IPS-18c (cell line): ENCODE measurements around the gene PTPRZ1.

Experiments used
- H3K4me3 ChIP-seq: 2 replicates; pipeline ENCODE4 v1.7.0; 2013; ENCODE audit warnings: low read depth, mild to moderate bottlenecking, low read length, moderate library complexity; ENCODE audit not compliant: insufficient read depth
- H3K9me3 ChIP-seq: one replicate; pipeline ENCODE4 v1.6.1; 2013; ENCODE audit warnings: mild to moderate bottlenecking, low read length, moderate library complexity; ENCODE audit not compliant: control insufficient read depth, insufficient read depth

PTPRZ1 gene

DNA sequence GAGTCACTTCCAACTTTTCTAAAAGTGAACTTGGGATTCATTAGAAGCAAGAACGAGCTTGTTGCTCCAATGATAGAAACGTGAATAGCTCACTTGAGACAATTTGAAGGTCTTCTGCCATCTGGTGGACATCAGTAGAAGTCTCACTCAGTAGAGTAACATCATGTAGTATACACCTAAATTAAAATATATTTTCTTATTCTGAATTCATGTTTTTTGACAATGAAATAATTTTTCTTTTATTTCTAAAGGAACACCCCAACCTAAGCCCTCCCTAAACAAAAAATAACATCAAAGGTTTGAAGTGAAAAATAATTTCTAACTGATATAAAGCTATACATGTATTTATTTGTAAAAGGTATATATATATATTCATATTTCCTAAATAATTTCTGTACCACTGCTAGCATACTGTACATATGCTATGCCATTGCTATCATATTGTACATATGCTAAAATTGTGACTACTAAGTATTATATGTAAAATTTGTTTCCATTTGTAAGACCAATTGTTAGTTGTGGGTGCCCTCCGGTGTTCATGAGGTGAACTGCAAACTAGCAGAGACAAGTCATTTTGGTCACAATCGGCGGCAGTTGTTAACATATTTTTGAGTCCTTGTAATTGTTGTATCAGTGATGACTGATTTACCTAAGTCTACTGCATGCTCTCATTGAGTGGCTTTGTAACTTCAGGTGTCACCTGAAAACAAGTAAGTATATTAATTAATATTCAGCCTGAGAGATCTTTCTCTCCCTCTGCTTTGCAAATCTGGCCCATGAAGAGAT lies 121.9 kb downstream of the PTPRZ1 start:
- no peak overlapping the region for H3K4me3 ChIP-seq
- no peaks in the 10 kb centered on the region for H3K9me3 ChIP-seq

DNA sequence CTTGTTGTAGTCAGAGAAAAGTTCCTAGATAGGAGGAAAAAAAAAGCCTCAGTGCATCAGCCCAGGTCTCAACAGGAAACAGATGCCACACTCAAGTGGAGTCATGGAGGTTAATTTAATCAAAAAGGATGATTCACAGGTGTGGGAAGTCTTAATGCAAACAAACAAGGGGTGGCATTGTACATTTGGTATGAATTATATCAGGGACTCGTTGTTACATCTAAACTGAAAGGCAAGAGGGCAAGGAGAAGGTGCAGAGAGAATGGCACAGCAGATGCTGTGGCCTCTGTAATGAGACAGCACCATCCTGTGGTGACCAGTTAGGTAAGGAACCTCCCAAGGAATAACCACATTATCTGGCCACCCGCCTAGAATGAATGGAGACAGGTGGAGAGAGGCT lies 133.7 kb downstream of the PTPRZ1 start:
- no peaks in the 10 kb centered on the region for H3K9me3 ChIP-seq
- H3K4me3 ChIP-seq = no peak overlapping the region

DNA sequence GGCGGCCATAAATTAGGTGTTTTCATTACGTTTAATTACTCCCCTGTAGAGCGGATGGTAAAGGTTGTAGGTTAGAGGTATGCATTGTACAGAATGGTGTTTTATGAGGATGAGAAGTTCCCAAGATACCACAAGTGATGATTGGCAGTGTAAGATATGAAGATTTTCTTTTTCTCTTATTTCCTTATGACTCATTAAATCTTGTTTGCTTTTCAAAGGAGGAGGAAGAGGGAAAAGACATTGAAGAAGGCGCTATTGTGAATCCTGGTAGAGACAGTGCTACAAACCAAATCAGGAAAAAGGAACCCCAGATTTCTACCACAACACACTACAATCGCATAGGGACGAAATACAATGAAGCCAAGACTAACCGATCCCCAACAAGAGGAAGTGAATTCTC lies 137.2 kb downstream of the PTPRZ1 start:
- Histone ChIP-seq H3K9me3 (no peaks in the 10 kb centered on the region), H3K4me3 (no peak overlapping the region)

DNA sequence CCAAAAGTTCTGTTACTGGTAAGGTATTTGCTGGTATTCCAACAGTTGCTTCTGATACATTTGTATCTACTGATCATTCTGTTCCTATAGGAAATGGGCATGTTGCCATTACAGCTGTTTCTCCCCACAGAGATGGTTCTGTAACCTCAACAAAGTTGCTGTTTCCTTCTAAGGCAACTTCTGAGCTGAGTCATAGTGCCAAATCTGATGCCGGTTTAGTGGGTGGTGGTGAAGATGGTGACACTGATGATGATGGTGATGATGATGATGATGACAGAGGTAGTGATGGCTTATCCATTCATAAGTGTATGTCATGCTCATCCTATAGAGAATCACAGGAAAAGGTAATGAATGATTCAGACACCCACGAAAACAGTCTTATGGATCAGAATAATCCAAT lies 140.1 kb downstream of the PTPRZ1 start:
- H3K4me3 ChIP-seq = no peak overlapping the region
- no peaks in the 10 kb centered on the region for H3K9me3 ChIP-seq

DNA sequence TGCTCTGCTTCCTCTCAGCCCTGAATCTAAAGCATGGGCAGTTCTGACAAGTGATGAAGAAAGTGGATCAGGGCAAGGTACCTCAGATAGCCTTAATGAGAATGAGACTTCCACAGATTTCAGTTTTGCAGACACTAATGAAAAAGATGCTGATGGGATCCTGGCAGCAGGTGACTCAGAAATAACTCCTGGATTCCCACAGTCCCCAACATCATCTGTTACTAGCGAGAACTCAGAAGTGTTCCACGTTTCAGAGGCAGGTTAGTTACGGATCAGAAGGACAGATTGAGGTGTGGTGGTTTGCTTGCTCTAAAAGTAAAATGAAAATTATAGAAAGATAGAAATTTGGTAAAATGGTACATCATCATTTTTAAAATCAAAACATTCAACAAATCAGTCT lies 140.7 kb downstream of the PTPRZ1 start:
- Histone ChIP-seq H3K4me3 (no peak overlapping the region), H3K9me3 (no peaks in the 10 kb centered on the region)

DNA sequence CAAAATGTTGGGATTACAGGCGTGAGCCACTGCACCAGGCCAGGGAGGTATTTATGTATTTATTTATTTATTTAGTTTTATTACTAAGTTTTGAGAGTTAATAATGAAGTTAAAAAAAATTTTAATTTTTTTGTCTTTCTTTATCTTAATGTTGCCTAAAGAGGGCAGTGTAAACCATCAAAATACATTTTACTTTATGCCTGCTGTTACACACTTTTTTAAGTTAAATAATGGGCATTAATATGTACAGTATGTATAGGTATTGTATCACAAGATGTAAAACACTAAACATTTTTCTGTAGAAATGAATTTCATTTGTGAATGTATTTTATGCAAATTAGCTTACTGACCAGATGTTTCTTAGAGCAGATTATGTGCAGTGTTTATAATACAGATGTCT lies 141.7 kb downstream of the PTPRZ1 start:
- H3K4me3 ChIP-seq = no peak overlapping the region

DNA sequence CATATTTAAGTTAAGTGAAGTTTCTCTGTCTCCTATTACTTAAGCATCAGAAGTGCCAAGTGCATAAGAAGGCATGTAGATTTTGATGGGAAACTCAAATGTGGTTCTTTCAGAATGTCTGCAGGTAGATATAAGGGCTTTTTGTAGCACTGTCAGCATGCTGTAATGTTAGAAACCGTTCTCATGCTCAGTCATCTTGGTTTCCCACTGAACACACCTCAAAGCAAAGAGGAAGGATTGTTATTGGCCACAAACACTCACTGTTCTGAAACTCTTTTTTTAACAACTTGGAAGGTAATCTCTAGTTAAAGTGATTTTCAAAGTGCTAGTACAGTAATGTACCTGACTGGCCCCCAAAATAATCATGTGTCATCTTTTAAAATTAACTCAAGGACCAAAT lies 145.1 kb downstream of the PTPRZ1 start:
- Histone ChIP-seq H3K9me3 (no peaks in the 10 kb centered on the region), H3K4me3 (no peak overlapping the region)

More for the DNA sequence above, 141.7 kb downstream of the PTPRZ1 start:
- H3K9me3 ChIP-seq = no peaks in the 10 kb centered on the region

DNA sequence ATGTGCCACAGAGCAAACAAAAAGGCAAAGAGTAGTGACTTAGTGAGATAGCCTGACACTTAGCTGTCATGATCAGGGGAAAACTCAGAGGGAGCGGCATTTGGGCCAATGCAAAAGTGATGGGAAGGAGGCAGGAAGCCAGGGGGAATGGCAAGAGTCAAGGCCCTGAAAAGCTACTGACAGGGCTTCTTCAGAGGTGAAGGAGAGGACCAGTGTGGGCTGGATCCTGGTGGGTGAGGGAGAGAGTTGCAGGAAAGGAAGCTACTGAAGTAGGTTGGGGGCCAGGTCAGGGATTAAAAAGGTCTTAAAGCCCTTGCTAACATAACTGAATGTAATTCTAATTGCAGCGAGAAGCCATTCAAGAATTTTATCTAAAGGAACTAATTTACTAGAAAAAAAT lies 154.1 kb downstream of the PTPRZ1 start:
- Histone ChIP-seq H3K4me3 (no peak overlapping the region), H3K9me3 (no peaks in the 10 kb centered on the region)

DNA sequence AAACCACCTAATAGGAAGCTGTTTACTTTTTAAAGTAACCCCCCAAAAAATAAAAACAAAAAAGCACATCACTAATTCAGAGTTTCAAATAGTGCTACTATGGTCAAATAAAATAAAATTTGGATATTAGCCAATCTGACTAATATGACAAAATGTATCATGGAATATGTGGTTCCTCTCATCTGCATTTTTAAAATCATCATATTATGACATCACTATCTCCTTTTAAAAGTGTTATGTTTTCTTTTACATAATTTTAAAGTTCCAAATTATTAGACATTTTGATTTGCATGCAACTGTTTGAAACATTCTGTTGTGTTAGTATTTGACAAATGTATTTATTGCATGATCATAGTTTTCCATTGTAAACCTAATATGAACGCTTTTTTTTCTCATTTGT lies 160.7 kb downstream of the PTPRZ1 start:
- Histone ChIP-seq H3K4me3 (no peak overlapping the region), H3K9me3 (no peaks in the 10 kb centered on the region)

DNA sequence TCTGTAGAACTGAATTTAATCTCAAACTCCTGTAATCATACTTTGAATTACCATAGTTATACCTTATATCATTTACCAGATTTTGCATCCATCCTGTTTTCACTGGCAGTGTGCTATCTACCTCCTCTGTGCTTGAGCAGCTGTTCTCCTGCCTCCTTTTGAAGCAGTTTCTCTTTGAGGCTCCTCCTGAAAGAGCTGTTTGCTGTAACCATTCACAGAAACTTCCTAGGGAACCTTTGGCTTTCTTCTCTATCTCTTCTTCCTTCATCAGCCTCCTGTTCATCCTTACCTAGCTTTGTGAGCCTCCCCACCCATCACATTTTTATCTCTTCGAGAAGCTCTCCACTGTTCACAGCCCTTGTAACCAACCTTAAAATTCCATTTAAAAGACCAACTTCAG lies 162.9 kb downstream of the PTPRZ1 start:
- H3K9me3 ChIP-seq = no peaks in the 10 kb centered on the region
- no peak overlapping the region for H3K4me3 ChIP-seq

DNA sequence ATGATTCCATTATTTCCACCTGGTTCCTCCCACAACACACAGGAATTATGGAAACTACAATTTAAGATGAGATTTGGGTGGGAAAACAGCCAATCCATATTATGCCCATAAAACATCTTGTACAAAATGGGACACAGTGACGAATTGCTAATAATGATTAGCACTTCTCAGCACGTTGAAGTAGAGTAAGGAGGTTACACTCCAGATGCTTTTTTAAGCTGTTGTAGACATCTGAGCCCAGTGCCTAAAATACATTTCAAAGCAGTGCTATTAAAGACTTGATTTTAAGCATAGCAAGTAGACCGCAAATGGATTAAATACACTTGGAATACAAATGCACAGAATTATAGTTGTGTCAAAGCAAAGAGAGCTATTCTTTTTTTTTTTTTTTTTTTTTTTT lies 165.2 kb downstream of the PTPRZ1 start:
- no peak overlapping the region for H3K4me3 ChIP-seq
- H3K9me3 ChIP-seq = no peaks in the 10 kb centered on the region

DNA sequence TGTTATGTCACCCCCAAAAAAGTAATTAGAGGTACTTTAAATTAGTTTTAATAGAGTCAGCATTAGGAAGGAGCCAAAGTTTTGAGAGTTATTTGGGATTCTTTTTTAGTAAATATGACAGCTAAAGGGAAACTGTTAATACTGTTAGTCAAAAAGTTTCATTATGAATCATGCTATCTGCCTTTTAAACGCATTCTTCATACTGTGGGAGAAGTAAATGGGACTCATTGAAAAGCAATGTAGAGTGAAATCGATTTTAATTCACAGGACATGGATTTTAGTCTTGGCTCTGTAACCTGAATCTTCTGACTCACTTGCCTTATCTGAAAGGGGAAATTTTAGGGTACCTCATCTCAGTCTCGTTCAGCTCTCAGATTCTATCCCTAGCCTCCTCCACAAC lies 165.9 kb downstream of the PTPRZ1 start:
- H3K9me3 ChIP-seq = no peaks in the 10 kb centered on the region
- no peak overlapping the region for H3K4me3 ChIP-seq

DNA sequence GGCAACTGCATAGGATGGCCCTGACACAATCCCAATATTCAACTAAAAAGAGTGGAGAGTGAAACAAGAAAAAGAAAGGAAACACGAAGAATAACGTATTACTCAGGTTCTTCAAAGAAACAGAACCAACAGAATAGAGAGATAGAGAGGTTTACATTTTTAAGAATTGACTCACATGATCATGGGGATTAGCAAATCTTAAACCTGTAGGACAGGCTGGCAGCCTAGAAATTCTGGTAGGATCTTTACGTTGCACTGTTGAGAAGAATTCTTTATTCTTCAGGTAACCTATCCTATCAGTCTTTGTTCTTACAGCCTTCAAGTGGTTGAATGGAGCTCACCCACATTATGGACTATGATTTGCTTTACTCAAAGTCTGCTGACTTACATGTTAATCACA lies 167.2 kb downstream of the PTPRZ1 start:
- Histone ChIP-seq H3K4me3 (no peak overlapping the region), H3K9me3 (no peaks in the 10 kb centered on the region)

DNA sequence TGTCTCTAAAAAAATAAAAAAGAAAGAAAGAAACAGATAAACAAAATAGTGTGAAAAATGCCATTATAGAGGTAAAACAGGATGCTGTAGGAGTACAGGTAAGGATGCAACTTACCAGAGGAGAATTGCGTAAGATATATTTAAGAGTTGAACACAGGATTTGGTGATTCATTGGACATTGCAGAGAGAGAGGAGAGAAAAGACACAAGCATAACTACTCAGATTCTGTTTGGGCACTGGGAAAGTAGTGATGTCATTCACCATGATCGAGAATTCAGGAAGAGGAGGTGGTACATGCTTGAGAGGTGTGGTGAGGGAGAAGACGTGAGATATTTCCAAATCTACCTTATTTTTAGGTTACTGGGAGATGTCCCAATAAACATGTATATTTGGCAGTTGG lies 173.4 kb downstream of the PTPRZ1 start:
- Histone ChIP-seq H3K4me3 (no peak overlapping the region), H3K9me3 (no peaks in the 10 kb centered on the region)

DNA sequence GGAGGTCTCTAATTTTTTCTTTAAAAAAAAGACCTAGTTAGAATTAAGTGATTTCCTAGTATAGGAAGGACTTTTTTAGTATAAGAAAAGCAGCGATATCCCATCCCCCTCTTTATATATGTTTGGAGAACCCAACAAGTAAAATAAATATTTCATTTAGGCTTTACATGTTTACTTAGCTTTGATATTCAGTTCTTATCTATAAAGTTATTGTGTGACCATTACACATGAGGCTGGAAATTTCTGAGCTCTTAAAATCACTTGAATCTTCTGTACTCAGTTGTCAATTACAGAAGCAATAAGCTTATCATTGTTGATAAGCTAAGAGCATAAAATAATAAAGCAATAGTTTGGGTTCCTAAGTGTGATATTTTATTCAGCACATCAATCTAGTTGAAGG lies 181.4 kb downstream of the PTPRZ1 start:
- H3K4me3 ChIP-seq = no peak overlapping the region
- no peaks in the 10 kb centered on the region for H3K9me3 ChIP-seq

DNA sequence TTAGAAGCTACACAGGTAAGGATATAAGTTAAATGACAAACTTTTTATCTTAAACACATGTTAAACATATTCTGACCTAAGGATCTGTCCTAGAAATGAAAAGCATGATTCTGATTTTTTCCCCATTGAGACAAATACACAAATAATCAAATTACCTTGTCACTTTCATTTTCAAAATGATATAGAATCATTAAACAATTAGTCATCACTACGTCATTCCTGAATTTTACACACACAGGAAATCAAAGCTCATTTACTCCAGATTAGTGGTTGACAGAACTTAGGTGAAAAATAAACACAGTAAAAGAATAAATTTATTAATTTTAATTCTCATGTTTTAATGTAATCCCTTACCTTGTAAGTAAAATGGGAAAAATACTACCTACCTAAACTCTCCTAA lies 182.1 kb downstream of the PTPRZ1 start:
- no peak overlapping the region for H3K4me3 ChIP-seq
- no peaks in the 10 kb centered on the region for H3K9me3 ChIP-seq

DNA sequence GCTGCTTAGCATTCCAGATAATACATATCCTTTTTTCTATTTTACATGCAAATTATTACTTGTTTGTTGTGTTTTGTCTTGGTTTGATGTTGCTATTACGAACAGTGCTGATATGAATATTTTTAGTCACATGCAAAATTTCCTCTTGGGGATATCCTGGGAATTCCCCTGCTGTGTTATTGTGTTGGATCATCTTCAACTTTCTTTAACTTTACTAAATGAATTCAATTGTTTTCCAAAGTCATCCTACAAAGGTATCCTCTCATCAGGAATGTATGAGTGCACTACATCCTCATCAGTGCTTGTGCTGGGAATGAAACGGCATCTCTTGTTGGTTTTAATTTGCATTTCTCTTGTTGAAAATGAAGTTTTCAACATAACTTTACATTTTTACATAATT lies 184.0 kb downstream of the PTPRZ1 start:
- H3K9me3 ChIP-seq = no peaks in the 10 kb centered on the region
- no peak overlapping the region for H3K4me3 ChIP-seq

DNA sequence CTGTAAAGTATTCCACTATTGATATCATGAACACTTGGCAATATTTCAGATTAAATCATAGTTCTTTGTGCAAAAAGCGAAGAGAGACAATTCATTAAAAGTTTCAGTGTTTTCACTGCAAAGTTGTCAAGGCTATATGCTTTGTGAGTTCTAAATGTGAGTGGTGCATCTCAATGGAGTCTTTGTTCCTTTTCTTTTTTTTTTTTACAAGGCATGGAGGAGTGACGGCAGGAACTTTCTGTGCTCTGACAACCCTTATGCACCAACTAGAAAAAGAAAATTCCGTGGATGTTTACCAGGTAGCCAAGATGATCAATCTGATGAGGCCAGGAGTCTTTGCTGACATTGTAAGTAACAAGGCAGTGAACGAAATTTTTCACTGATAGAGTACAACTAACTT lies 186.6 kb downstream of the PTPRZ1 start:
- Histone ChIP-seq H3K9me3 (no peaks in the 10 kb centered on the region), H3K4me3 (no peak overlapping the region)

DNA sequence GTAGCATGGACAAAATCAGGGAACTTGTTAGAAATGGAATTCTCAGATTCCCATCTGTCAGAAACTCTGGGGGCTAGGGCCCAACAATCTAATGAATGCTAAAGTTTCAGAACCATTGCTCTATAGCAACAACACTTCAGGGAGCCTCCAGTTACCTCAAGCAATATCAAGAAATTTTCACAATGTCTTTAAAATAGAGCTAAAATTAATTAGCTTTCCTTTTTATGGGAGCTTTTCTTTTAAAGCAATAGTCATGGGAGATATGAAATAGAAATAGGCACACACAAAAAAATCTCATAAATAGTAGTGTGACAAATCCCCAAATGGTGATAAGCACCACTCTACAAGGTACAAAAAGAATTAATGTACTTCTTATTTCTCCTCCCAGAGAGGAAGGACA lies 190.2 kb downstream of the PTPRZ1 start:
- Histone ChIP-seq H3K9me3 (no peaks in the 10 kb centered on the region), H3K4me3 (no peak overlapping the region)
